HepG2 (cell line): Measurements from ENCODE around the gene SEMA3B. TPM values are rescaled to one million over a fixed set of nuclear protein-coding genes. Genes with fewer than 3 reads are reported as not detected.

ENCODE experiments used
- ARID3A ChIP-seq: IDR thresholded peaks from 2 replicates; pipeline ENCODE4 v1.6.1; 2012; ENCODE audit warnings: low read depth, low read length, improper control_type of control experiment
- BHLHE40 ChIP-seq: IDR thresholded peaks from 2 replicates; pipeline ENCODE4 v1.6.1; 2011; ENCODE audit warnings: low read length, improper control_type of control experiment
- HDAC2 ChIP-seq: sonication (generic); formaldehyde crosslinking; IDR thresholded peaks from 2 replicates; pipeline ENCODE4 v1.4.0; 2020; ENCODE audit warnings: missing genetic modification reagents
- HNRNPLL ChIP-seq: fragments of 200-400 bp; formaldehyde crosslinking; IDR thresholded peaks from 2 replicates; pipeline ENCODE4 v1.6.1; 2017; ENCODE audit warnings: mild to moderate bottlenecking, low read depth, low read length; ENCODE audit not compliant: poor library complexity, severe bottlenecking
- KMT2A ChIP-seq: sonication (generic); formaldehyde crosslinking; IDR thresholded peaks from 2 replicates; pipeline ENCODE4 v1.4.0; 2020; ENCODE audit warnings: missing genetic modification reagents
- MED1 ChIP-seq: sonication (generic); formaldehyde crosslinking; IDR thresholded peaks from 2 replicates; pipeline ENCODE4 v1.4.0; 2020; ENCODE audit warnings: missing genetic modification reagents
- PHF21A ChIP-seq: sonication (generic); formaldehyde crosslinking; IDR thresholded peaks from 2 replicates; pipeline ENCODE4 v1.5.0; 2020; ENCODE audit warnings: mild to moderate bottlenecking, missing genetic modification reagents
- PRPF4 ChIP-seq: fragments of 200-400 bp; formaldehyde crosslinking; IDR thresholded peaks from 2 replicates; pipeline ENCODE4 v1.6.1; 2016; ENCODE audit warnings: low read length, low read depth; ENCODE audit not compliant: poor library complexity, severe bottlenecking
- SALL1 ChIP-seq: sonication (generic); formaldehyde crosslinking; IDR thresholded peaks from 2 replicates; pipeline ENCODE4 v1.8.0; 2022; ENCODE audit warnings: mild to moderate bottlenecking, missing genetic modification reagents
- SOX13 ChIP-seq, 3 experiments: fragments of 450-650 bp in 1 of 3; sonication (generic) in 1 of 3; formaldehyde crosslinking in 1 of 3; IDR thresholded peaks in 2 of 3; conservative IDR thresholded peaks in 1 of 3; 2 replicates each; pipeline versions ENCODE4 v1.5.0 to v1.6.1; 2016 to 2020; ENCODE audit warnings: antibody characterized with exemption in 1 of 3, mild to moderate bottlenecking in 1 of 3, missing compliant biosample characterization in 1 of 3, missing genetic modification reagents in 1 of 3, moderate library complexity in 1 of 3
- SOX6 ChIP-seq, 2 experiments: fragments of 450-650 bp in 1 of 2; sonication (generic) in 1 of 2; formaldehyde crosslinking in 1 of 2; IDR thresholded peaks; 2 replicates each; pipeline versions ENCODE4 v1.4.0 to v1.6.1; 2017 to 2020; ENCODE audit warnings: antibody characterized with exemption in 1 of 2, mild to moderate bottlenecking in 1 of 2, missing genetic modification reagents in 1 of 2
- TEAD3 ChIP-seq: optimal IDR thresholded peaks from 2 replicates; pipeline ENCODE3; 2016; ENCODE audit warnings: borderline replicate concordance
- YY1 ChIP-seq: IDR thresholded peaks from 2 replicates; pipeline ENCODE4 v1.6.1; 2011; ENCODE audit warnings: low read length, low read depth, moderate library complexity, mild to moderate bottlenecking; ENCODE audit not compliant: insufficient read depth, insufficient replicate concordance
- ZBTB25 ChIP-seq: IDR thresholded peaks from 2 replicates; pipeline ENCODE4 v1.6.1; 2018; ENCODE audit warnings: missing genetic modification reagents
- ZGPAT ChIP-seq: IDR thresholded peaks from 2 replicates; pipeline ENCODE4 v1.6.1; 2016; ENCODE audit warnings: mild to moderate bottlenecking
- ZNF264 ChIP-seq: sonication (generic); formaldehyde crosslinking; IDR thresholded peaks from 2 replicates; pipeline ENCODE4 v1.4.0; 2020; ENCODE audit warnings: missing genetic modification reagents
- ZNF331 ChIP-seq: sonication (generic); formaldehyde crosslinking; IDR thresholded peaks from 2 replicates; pipeline ENCODE4 v1.4.0; 2020; ENCODE audit warnings: missing genetic modification reagents
- ZNF772 ChIP-seq: sonication (generic); formaldehyde crosslinking; IDR thresholded peaks from 2 replicates; pipeline ENCODE4 v1.5.0; 2020; ENCODE audit warnings: mild to moderate bottlenecking, missing genetic modification reagents
- polyA plus RNA-seq, 8 experiments: library from polyadenylated mRNA; depleted of rRNA in 3 of 8; stranded (reverse) in 7 of 8; unstranded in 1 of 8; fragments of >200 nt; fragmentation: Illumina TruSeq in 4 of 8; extraction: Trizol in 4 of 8; gene quantifications; 2 replicates each; pipeline versions ENCODE4 v1.2.1 to v1.2.3, GENCODE V29; 2011 to 2016; ENCODE audit warnings: low read depth in 4 of 8, missing spikeins in 1 of 8, mixed read lengths in 1 of 8; ENCODE audit not compliant: insufficient read depth in 1 of 8
- total RNA-seq, 5 experiments: library from RNA; depleted of rRNA; stranded (reverse); fragments of >200 nt; fragmentation: Illumina TruSeq; extraction: Trizol; gene quantifications; 2 replicates each; pipeline ENCODE4 v1.2.3, GENCODE V29; 2016; ENCODE audit warnings: low read depth in 1 of 5
- TF ChIP-seq, protein P1 (sequence below): sonication (generic); formaldehyde crosslinking; IDR thresholded peaks from 2 replicates; pipeline ENCODE4 v1.5.0; 2020; ENCODE audit warnings: mild to moderate bottlenecking, missing genetic modification reagents
- TF ChIP-seq, protein P2 (sequence below): sonication (generic); formaldehyde crosslinking; IDR thresholded peaks from 2 replicates; pipeline ENCODE4 v1.5.0; 2020; ENCODE audit warnings: missing genetic modification reagents

SEMA3B gene
- total and polyA plus RNA-seq, 2 of the 13 experiments (the other 11 are each of a cell fraction or from before 2014, with no cell fraction given): 93.2 to 158 TPM

- peak; percentile 64; the same call in 1 of the 2 replicates for TF ChIP-seq KMT2A (CRISPR knock-in tag)
- 0 out of 2 replicates have a peak, but pooled peaks have one; percentile 33 for TF ChIP-seq ZBTB25 (CRISPR knock-in tag)
- no peak for TF ChIP-seq SOX6 (IDR thresholded peaks at IDR 0.05)
- peak; percentile 45 for TF ChIP-seq SOX6 (CRISPR knock-in tag; IDR thresholded peaks at IDR 0.05)
- 0 out of 2 replicates have a peak, but pooled peaks have one; percentile 24 for TF ChIP-seq ZNF331
- TF ChIP-seq ZNF772 (CRISPR knock-in tag): no peak
- peak; percentile 20; the same call in 1 of the 2 replicates for TF ChIP-seq HDAC2 (CRISPR knock-in tag)
- TF ChIP-seq ARID3A: no peak
- TF ChIP-seq ZGPAT (CRISPR knock-in tag): peak; percentile 56; the same call in 1 of the 2 replicates
- TF ChIP-seq YY1: peak; percentile 46
- peak; percentile 58; the same call in 1 of the 2 replicates for TF ChIP-seq MED1
- TF ChIP-seq TEAD3 (CRISPR knock-in tag): no peak
- TF ChIP-seq HNRNPLL: peak; percentile 48
- TF ChIP-seq SOX13 (IDR thresholded peaks at IDR 0.05): no peak
- peak in 1 of 2 experiments; percentile 51; a peak in 1 of 4 replicates for TF ChIP-seq SOX13 (CRISPR knock-in tag; conservative IDR thresholded peaks at IDR 0.05 in 1 of 2, IDR thresholded peaks at IDR 0.05 in 1 of 2)
- 0 out of 2 replicates have a peak, but pooled peaks have one; percentile 26 for TF ChIP-seq PHF21A (CRISPR knock-in tag)
- TF ChIP-seq PRPF4: peak; percentile 91
- TF ChIP-seq BHLHE40: peak; percentile 47; the same call in 1 of the 2 replicates
- TF ChIP-seq, protein P1, sequence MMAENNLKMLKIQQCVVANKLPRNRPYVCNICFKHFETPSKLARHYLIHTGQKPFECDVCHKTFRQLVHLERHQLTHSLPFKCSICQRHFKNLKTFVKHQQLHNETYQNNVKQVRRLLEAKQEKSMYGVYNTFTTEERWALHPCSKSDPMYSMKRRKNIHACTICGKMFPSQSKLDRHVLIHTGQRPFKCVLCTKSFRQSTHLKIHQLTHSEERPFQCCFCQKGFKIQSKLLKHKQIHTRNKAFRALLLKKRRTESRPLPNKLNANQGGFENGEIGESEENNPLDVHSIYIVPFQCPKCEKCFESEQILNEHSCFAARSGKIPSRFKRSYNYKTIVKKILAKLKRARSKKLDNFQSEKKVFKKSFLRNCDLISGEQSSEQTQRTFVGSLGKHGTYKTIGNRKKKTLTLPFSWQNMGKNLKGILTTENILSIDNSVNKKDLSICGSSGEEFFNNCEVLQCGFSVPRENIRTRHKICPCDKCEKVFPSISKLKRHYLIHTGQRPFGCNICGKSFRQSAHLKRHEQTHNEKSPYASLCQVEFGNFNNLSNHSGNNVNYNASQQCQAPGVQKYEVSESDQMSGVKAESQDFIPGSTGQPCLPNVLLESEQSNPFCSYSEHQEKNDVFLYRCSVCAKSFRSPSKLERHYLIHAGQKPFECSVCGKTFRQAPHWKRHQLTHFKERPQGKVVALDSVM: 0 out of 2 replicates have a peak, but pooled peaks have one; percentile 23
- peak; percentile 68 for TF ChIP-seq SALL1 (CRISPR knock-in tag)
- TF ChIP-seq, protein P2, sequence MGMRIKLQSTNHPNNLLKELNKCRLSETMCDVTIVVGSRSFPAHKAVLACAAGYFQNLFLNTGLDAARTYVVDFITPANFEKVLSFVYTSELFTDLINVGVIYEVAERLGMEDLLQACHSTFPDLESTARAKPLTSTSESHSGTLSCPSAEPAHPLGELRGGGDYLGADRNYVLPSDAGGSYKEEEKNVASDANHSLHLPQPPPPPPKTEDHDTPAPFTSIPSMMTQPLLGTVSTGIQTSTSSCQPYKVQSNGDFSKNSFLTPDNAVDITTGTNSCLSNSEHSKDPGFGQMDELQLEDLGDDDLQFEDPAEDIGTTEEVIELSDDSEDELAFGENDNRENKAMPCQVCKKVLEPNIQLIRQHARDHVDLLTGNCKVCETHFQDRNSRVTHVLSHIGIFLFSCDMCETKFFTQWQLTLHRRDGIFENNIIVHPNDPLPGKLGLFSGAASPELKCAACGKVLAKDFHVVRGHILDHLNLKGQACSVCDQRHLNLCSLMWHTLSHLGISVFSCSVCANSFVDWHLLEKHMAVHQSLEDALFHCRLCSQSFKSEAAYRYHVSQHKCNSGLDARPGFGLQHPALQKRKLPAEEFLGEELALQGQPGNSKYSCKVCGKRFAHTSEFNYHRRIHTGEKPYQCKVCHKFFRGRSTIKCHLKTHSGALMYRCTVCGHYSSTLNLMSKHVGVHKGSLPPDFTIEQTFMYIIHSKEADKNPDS (CRISPR knock-in tag): no peak; the same call in 1 of the 2 replicates
- no peak for TF ChIP-seq ZNF264 (CRISPR knock-in tag)
These were observed 23.0 kb upstream of the SEMA3B start (continued) for GRCh38 chr3:50245831-50246516.
